SK-N-SH (cell line): ENCODE results near the gene HOXB6. TPM values are rescaled to one million over a fixed set of nuclear protein-coding genes. Genes with fewer than 3 reads are reported as not detected.

ENCODE experiments used
- CTCF ChIA-PET: fragments of 300-600, 350-600 bp; formaldehyde crosslinking; extraction: SDS; loops from one replicate; lab custom pipeline; 2021; lab: Yijun Ruan, JAX
- POLR2A ChIA-PET: fragments of 350-600 bp; sonication (Branson Sonifier 250); formaldehyde crosslinking; extraction: SDS; loops from one replicate; lab custom pipeline; 2020; ENCODE audit warnings: antibody characterized with exemption, inconsistent platforms; lab: Yijun Ruan, JAX
- DNase-seq: peaks from one replicate; pipeline ENCODE4 v3.0.0; 2012
- H2AFZ ChIP-seq: fragments of 200-600 bp; sonication (generic); 2 replicates; pipeline ENCODE4 v1.8.1; 2016; ENCODE audit warnings: antibody characterized with exemption, mild to moderate bottlenecking, low read depth
- H3F3A ChIP-seq: fragments of 200-600 bp; sonication (generic); replicated peaks from 2 replicates; pipeline ENCODE3; 2016; ENCODE audit warnings: antibody characterized with exemption, mild to moderate bottlenecking; ENCODE audit not compliant: insufficient read depth
- H3K27ac ChIP-seq, 2 experiments: fragments of 200-500 bp in 1 of 2; fragments of 200-600 bp in 1 of 2; sonication (Bioruptor generic) in 1 of 2; sonication (generic), shearing (Covaris generic) in 1 of 2; 2 replicates each; pipeline versions ENCODE4 v1.5.1 to v1.6.1; 2014 to 2016; ENCODE audit warnings: low read depth in 2 of 2, inconsistent platforms in 1 of 2, low read length in 1 of 2, mild to moderate bottlenecking in 1 of 2, mixed read lengths in 1 of 2
- H3K27me3 ChIP-seq: fragments of 200-600 bp; sonication (generic), shearing (Covaris generic); 2 replicates; pipeline ENCODE4 v1.6.1; 2016; ENCODE audit warnings: mixed run types; ENCODE audit not compliant: insufficient read depth
- H3K36me3 ChIP-seq, 2 experiments: fragments of 200-500 bp in 1 of 2; fragments of 200-600 bp in 1 of 2; sonication (Bioruptor generic) in 1 of 2; sonication (generic) in 1 of 2; replicated peaks in 1 of 2; 2 replicates each; pipeline versions ENCODE3 to v1.5.1; 2014 to 2016; ENCODE audit warnings: low read length in 1 of 2, mild to moderate bottlenecking in 1 of 2; ENCODE audit not compliant: insufficient read depth in 2 of 2, control insufficient read depth in 1 of 2
- H3K4me1 ChIP-seq, 2 experiments: fragments of 200-500 bp in 1 of 2; fragments of 200-600 bp in 1 of 2; sonication (Bioruptor generic) in 1 of 2; sonication (generic), shearing (Covaris generic) in 1 of 2; 2 replicates each; pipeline versions ENCODE4 v1.5.1 to v1.6.1; 2014 to 2016; ENCODE audit warnings: low read depth in 1 of 2, low read length in 1 of 2, mixed run types in 1 of 2; ENCODE audit not compliant: insufficient read depth in 2 of 2, control insufficient read depth in 1 of 2
- H3K4me2 ChIP-seq: fragments of 200-600 bp; sonication (generic), shearing (Covaris generic); 2 replicates; pipeline ENCODE4 v1.6.1; 2017; ENCODE audit warnings: mixed run types
- H3K4me3 ChIP-seq, 2 experiments: fragments of 200-500 bp in 1 of 2; fragments of 200-600 bp in 1 of 2; sonication (Bioruptor generic) in 1 of 2; sonication (generic), shearing (Covaris generic) in 1 of 2; 2 replicates each; pipeline versions ENCODE4 v1.5.1 to v1.8.1; 2014 to 2016; ENCODE audit warnings: low read depth in 2 of 2, inconsistent platforms in 1 of 2, low read length in 1 of 2, mild to moderate bottlenecking in 1 of 2, mixed read lengths in 1 of 2, moderate library complexity in 1 of 2
- H3K79me2 ChIP-seq: fragments of 200-600 bp; sonication (generic); 2 replicates; pipeline ENCODE4 v1.8.1; 2017; ENCODE audit warnings: mild to moderate bottlenecking; ENCODE audit not compliant: insufficient read depth
- H3K9ac ChIP-seq: fragments of 200-600 bp; sonication (generic); 2 replicates; pipeline ENCODE4 v1.6.1; 2017; ENCODE audit warnings: mixed run types
- H3K9me2 ChIP-seq: fragments of 200-600 bp; sonication (generic); 2 replicates; pipeline ENCODE4 v1.6.1; 2017; ENCODE audit warnings: mixed run types
- H3K9me3 ChIP-seq: fragments of 200-600 bp; sonication (generic); 2 replicates; pipeline ENCODE4 v1.6.1; 2017; ENCODE audit warnings: mixed run types, mild to moderate bottlenecking, moderate library complexity
- H4K20me1 ChIP-seq: fragments of 200-600 bp; sonication (generic); 2 replicates; pipeline ENCODE4 v1.6.1; 2017; ENCODE audit warnings: mild to moderate bottlenecking, mixed run types; ENCODE audit not compliant: insufficient read depth
- EZH2phosphoT487 ChIP-seq: fragments of 200-600 bp; sonication (generic); IDR thresholded peaks from 2 replicates; pipeline ENCODE4 v1.6.1; 2017; ENCODE audit warnings: low read depth, mixed run types, mild to moderate bottlenecking, antibody characterized with exemption, moderate library complexity, borderline replicate concordance
- GABPA ChIP-seq: IDR thresholded peaks from 2 replicates; pipeline ENCODE4 v1.4.0; 2012; ENCODE audit warnings: low read depth, mild to moderate bottlenecking
- WGBS: methylation state at CpG from one replicate; pipeline ENCODE4 v1.1.6; 2017; ENCODE audit warnings: low lambda C conversion rate; 5-methylcytosine and 5-hydroxymethylcytosine counted together
- polyA plus RNA-seq, 3 experiments: library from polyadenylated mRNA; depleted of rRNA; stranded (reverse); fragments of >200 nt; gene quantifications; 2 replicates each; pipeline ENCODE4 v1.2.3, GENCODE V29; 2012
- TF ChIP-seq, protein P1 (sequence below): IDR thresholded peaks from 2 replicates; pipeline ENCODE4 v1.4.0; 2012; ENCODE audit warnings: low read depth
- TF ChIP-seq, protein P2 (sequence below): fragments of 150-350 bp; IDR thresholded peaks from 2 replicates; pipeline ENCODE4 v1.6.1; 2016; ENCODE audit warnings: mild to moderate bottlenecking, low read depth, low read length

HOXB6 gene
- polyA plus RNA-seq, 1 of the 3 experiments (the other 2 are of a cell fraction): not detected

DNA sequence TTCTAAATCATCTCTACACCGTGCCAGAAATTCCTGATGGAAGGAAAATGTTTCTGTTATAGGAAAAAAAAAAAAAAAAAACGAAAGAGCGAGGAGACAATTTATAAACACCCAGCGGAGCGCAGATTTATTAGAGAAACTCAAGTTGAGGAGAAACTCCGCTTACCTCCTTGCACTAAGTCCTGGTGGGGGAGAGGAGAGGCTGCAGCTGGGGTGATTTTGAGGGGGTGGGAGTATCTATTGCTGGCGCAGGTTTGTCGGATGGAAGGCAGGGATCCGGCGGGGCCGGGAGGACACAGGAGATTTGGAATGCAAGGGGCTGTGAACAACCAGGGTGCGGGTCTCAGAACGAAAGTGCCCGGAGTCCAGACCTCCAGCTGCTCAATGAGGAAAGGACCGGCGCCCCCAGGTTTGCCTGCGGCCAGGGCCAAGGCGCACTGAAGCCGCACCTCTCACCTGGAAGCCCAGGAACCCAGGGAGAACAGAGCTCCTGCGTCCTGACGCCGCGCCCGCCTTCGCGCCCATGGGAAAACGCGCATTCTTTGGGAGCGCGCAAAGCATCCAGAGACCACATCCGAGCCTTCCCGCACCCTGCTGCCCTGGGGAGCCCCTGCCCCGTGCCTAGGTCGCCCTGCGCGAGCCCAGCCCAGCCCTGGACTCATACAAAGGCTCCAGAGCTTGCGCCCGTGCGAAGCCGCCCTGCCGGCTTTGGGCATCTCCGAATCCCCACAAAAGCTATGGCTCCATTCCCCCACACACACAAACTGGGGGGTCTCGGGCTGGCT is 12.9 kb upstream of the HOXB6 start:
- no peak for DNase-seq
- WGBS: 30% methylated on average over 35 of the region's 43 CpGs

DNA sequence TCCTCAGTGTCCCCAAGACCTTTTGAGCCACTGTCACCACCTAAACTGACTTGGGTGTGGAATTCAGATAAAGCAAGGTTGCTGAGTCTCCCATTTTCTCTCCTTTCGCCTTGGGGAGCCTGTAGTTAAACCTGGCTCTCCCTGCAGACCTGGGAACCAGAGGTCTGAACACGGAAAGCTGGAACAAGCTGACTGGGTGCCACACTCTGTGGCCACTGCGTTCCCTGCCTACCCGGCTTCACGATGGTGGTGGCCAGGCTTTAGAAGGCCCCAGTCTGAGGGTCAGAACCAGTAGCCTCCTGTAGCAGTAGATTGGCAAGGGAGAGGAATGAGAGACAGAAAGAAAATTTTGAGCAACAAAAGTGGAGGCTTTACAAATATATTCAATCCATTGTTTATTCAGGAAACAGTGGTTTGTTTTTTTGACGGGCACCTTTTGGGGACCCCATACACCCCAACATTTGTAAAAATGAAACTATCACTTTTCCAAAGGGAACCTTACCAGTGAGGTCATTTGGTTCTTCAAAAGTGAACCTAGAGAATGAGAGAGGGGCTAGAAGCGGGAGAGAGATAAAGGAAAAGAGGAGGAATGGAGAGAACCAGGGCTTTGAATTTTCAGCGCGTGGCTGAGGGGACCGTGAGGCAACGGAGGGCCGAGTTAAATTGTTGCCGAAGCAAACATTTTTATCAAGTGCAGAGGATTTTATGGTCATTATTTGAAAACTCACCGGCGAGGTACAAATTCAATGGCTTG is 12.1 kb upstream of the HOXB6 start:
- H3K9ac ChIP-seq: no peak overlapping the region
- no peak overlapping the region for H3K4me2 ChIP-seq
- no peaks in the 10 kb centered on the region for H3K79me2 ChIP-seq
- no peak overlapping the region for H3K4me3 ChIP-seq
- H2AFZ ChIP-seq: no peak overlapping the region
- CTCF ChIA-PET: interaction anchor here (0.7 to 5.9 kb wide), 23 partner anchors 15 to 592 kb away, joined by 3 to 59 read pairs (median 11); partner anchors contain the start of gene HOXB5
- H3F3A ChIP-seq: no peaks in the 10 kb centered on the region
- no peaks in the 10 kb centered on the region for H3K4me1 ChIP-seq
- H3K36me3 ChIP-seq: no peaks in the 10 kb centered on the region
- peaks cover 99% of the 10 kb centered on the region for H3K27me3 ChIP-seq
- peaks cover 27% of the 10 kb centered on the region for H4K20me1 ChIP-seq
- no peaks in the 10 kb centered on the region for H3K9me2 ChIP-seq
- H3K27ac ChIP-seq: no peak overlapping the region
- POLR2A ChIA-PET: no interaction called here
- H3K9me3 ChIP-seq: no peaks in the 10 kb centered on the region
- no peak for DNase-seq
- TF ChIP-seq, protein P1, sequence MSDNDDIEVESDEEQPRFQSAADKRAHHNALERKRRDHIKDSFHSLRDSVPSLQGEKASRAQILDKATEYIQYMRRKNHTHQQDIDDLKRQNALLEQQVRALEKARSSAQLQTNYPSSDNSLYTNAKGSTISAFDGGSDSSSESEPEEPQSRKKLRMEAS: no peak
- TF ChIP-seq GABPA (no peak), EZH2phosphoT487 (0 out of 2 replicates have a peak, but pooled peaks have one; percentile 8)
- WGBS: 8% methylated on average over 15 of the region's 15 CpGs

More for the DNA sequence above, 12.9 kb upstream of the HOXB6 start:
- no peak overlapping the region for H3K4me2 ChIP-seq
- POLR2A ChIA-PET: no interaction called here
- H4K20me1 ChIP-seq: peaks cover 25% of the 10 kb centered on the region
- no peaks in the 10 kb centered on the region for H3K36me3 ChIP-seq
- H2AFZ ChIP-seq: no peak overlapping the region
- H3K4me3 ChIP-seq: no peak overlapping the region
- no peaks in the 10 kb centered on the region for H3K9me3 ChIP-seq
- CTCF ChIA-PET: interaction anchor here (0.6 to 5.9 kb wide), 95 partner anchors 9 to 592 kb away, joined by 3 to 59 read pairs (median 5); partner anchors contain the start of genes HOXB5, HOXB9 and PRAC2
- H3K79me2 ChIP-seq: no peaks in the 10 kb centered on the region
- peaks cover 99% of the 10 kb centered on the region for H3K27me3 ChIP-seq
- H3K4me1 ChIP-seq: no peaks in the 10 kb centered on the region
- H3K9ac ChIP-seq: no peak overlapping the region
- H3F3A ChIP-seq: no peaks in the 10 kb centered on the region
- TF ChIP-seq, protein P2, sequence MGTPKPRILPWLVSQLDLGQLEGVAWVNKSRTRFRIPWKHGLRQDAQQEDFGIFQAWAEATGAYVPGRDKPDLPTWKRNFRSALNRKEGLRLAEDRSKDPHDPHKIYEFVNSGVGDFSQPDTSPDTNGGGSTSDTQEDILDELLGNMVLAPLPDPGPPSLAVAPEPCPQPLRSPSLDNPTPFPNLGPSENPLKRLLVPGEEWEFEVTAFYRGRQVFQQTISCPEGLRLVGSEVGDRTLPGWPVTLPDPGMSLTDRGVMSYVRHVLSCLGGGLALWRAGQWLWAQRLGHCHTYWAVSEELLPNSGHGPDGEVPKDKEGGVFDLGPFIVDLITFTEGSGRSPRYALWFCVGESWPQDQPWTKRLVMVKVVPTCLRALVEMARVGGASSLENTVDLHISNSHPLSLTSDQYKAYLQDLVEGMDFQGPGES: no peak
- TF ChIP-seq EZH2phosphoT487: peak; percentile 13; the same call in 1 of the 2 replicates
- no peak overlapping the region for H3K27ac ChIP-seq
- H3K9me2 ChIP-seq: no peaks in the 10 kb centered on the region
